Nucleus accumbens (tissue), 56 donors: ENCODE data around the gene MYBPHL.

Experiments
- DNase-seq, 56 donors: peaks; one replicate each; lab custom pipeline; 2025; lab: John Stamatoyannopoulos, UW

Gene MYBPHL, protein sequence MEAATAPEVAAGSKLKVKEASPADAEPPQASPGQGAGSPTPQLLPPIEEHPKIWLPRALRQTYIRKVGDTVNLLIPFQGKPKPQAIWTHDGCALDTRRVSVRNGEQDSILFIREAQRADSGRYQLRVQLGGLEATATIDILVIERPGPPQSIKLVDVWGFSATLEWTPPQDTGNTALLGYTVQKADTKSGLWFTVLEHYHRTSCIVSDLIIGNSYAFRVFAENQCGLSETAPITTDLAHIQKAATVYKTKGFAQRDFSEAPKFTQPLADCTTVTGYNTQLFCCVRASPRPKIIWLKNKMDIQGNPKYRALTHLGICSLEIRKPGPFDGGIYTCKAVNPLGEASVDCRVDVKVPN

DNA sequence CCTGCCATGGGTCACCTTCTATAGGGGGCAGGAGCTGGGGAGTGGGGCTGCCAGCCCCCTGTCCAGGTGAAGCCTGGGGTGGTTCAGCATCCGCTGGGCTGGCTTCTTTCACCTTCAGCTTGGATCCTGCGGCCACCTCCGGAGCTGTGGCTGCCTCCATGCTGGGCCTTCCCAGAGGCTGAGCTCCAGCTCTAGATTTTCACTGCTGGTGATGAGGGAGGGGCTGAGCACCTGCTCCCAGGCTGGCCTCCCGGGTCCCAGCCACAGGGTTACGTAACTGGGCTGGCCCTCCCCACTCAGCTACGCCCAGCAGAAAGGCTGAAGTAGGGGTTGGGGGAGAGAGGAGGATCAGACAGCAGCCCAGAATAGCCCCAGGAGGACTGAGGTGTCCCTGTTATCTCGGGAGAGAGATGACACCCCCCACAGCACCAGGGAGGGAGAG lies at the start of gene MYBPHL:
MYBPHL (minus strand) TSS at position 180 of the 442 bp plus-strand sequence; CDS start at position 160, 20 bp downstream.
- peak in 8 of 56 donors; percentile 19 to 43 (median 36) for DNase-seq

DNA sequence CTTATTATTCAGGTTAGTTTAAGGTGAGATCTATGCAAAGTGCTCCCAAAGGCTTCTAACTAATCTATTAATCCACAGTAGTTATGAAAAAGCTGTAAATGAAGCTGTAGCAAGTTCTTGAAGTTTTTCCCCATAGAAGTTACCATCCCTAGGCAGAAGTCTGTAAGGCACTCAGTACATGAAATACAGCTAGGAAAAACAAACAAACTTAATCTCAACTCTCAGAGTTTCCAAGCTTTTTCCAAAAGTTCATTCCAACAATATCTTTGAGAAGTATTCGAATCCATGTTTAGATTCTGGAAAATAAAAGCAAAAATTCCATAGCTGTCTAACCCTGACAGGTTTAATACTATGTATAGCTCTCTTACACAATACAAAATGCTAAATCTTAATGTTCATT lies 49.7 kb upstream of the MYBPHL start:
- DNase-seq = no peak

DNA sequence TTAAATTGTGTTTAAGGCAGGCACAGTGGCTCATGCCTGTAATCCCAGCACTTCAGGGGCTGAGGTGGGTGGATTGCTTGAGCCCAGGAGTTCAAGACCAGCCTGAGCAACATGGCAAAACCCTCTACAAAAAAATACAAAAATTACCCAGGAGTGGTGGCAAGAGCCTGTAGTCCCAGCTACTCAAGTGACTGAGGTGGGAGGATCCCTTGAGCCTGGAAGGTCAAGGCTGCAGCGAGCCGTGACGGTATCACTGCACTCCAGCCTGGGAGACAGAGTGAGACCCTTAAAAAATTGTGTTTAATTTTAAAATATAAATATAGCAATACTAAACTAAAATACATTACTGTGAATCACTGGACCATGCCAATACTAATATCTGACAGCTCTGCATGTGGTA lies 48.1 kb upstream of the MYBPHL start:
- no peak for DNase-seq

DNA sequence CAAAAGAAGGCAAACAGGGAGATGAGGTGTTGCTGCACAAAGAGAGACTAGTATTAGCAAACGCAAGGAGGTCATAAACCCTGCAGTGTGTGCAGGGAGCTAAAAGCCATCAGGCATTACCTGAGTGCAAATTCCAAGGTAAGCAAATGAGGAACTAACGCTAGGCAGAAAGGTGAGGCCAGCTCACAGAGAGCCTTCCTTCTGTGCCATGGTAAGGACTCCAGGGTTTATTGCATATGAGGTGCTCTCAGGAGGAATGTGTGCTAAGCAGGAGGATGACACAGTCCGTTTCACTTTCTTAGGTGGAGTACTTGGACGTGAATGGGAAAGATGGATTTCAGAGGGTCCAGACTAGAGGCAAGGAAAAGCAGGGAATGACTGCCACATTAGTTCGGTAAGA lies 44.6 kb upstream of the MYBPHL start:
- no peak for DNase-seq

DNA sequence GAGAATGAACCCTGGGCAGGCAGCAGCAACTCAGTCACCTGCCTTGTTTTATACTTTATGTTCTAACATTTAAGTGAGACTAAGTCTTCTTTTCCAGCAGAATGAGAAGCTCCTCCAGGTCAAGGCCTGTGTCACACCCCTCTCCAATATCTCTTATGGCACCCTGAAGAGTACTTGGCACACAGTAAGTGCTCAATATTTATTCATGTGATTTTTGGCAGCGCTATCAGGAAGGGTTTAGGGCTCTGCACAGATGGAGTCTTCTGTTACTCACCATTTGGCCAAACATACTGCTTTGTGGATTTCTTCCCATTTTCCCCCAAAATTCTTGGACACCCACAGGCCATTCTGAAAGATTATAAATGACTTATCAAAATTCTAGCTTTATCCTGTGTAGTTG lies 43.8 kb upstream of the MYBPHL start:
- no peak for DNase-seq

DNA sequence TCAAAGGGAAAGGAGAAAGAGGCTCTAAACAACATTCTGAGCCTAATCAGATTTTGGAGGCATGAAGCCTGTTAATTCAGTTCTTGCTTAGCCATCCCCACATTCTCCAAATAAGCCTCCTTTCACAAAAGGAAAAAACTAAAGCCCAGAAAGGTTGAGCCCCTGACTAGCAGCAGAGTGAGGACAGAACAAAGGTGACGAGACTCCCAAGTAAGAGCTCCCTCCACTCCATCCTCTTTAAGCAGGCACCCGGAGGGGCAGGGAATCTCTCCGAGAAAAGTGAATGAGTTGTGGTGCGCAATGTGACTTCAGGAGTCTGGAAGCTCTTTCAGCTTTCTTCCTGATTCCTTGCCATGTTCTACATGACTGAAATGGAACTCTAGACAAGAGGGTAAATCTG lies 43.4 kb upstream of the MYBPHL start:
- no peak for DNase-seq

DNA sequence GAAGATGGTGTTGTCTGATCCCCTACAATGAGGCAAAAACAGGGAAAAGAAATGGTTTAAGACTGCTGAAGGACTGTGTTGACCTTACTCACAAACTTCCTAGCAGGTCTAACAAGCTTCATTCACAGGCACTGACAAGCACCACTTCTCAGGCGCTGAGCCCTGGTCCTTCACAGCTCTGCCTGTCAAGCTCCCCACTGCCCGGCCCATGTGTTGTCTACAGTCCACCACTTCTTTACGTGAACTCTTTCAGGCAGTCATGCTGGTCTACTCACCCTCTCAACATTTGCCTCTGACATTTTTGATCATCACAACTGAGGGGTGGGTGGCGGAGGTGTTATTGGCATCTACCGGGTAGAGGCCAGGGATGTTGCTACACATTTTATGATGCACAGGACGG lies 40.7 kb upstream of the MYBPHL start:
- DNase-seq = no peak

DNA sequence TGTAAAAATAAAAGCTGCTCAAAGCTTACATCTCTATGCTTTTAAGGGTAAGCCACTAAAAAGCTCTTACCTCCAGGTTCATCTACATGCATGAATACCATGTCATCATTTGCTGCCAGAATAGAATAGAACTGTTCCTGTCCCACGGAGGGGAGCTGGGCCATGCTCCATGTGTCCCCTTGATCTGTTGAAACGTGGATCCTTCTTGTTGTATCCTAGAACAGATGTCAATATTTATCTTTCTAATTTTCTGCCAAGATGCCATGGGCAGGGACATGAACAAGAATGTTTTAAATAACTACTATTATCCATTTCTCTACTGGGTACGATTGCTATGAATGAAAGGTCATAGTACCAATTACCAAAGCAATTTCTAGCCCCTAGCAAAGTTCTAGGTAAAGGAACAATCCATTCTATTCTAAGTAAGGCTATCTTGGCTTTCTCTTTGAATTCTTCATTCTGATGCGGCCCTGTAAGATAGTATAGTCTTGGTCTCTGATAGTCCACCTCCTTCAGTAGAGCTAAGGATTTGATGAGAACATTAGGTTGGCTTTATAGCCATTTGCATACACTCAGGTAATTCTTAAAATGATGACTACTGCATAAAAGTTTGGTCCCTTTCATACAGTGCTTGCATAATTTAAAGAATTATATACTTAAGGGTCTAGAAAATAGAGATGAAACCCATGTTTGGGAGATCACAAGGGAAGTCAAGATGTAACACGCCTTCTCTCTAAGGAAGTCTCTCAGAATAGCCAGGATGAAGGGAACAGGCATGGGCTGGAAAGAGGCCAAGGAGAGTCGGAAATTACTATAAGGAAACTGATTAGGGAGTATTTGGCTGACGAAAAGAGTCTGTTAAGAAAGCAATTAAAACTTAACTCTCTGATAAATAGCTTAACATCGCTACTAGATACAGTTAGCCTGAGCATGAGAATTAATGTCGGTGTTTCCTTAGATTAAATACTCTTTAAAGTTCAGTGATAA lies 35.4 kb upstream of the MYBPHL start:
- DNase-seq = no peak

DNA sequence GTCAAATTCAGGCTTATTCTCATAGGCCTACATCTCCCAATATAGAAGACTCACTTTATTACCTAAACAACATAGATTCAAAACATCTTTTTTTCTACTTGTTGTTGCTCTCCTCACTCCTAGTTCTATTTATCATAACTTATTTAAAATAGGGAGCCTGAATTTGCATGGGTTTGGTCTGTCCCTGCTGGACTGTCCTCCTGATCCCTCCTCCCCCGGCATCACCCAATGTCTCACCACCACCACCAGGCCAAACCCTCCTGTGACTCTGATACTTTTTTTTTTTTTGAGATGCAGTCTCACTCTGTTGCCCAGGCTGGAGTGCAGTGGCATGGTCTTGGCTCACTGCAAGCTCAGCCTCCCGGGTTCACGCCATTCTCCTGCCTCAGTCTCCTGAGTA lies 31.8 kb upstream of the MYBPHL start:
- DNase-seq = no peak

DNA sequence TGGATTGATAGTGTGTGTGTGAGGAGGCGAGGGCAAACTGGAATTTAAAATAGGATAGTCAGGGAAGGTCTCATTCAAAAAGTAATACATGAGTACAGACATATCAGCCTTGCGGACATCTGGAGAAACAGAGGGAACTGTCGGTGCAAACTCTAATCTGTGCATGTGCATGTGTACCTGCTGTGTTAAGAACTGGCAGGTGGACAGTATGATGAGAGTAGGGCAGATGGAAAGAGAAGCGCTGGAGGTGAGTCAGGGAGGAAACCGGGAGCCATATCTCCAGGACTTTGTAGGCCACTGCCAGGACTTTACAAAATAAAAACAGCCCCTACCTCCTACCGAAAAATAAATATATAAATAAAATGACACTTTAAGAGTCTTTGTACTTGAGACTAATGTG lies 31.3 kb upstream of the MYBPHL start:
- DNase-seq = no peak

DNA sequence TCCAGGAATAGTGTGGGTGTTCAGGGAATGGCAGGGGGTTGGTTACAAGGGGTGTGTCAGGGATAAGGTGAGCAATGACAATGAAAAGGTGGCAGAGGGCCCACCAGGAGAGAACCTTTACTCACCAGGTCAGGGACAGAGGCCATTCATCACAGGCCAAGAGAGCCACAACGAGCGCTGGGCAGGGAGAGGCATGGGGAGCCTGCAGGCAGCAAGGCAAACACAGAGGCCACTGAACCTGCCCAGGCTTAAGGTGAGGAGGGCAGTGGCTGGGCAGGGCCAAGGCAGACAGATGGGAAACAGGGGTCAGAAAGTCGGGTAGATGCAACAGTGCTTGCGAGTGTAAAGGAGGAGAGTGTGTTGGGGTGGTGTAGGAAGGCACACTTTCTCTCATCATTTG lies 28.3 kb upstream of the MYBPHL start:
- DNase-seq = no peak

DNA sequence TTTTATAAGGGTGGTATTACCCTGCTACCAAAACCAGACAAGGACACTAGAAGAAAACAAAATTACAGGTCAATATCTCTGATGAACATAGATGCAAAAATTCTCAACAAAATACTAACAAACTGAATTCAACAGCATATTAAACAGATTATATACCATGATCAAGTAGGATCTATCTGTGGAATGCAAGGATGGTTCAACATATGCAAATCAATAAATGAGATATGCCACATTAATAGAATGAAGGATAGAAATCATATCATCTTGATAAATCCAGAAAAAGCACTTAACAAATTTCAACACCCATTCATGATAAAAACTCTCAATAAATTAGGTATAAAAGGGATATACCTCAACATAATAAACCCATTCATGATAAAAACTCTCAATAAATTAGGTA lies 24.3 kb upstream of the MYBPHL start:
- no peak for DNase-seq

DNA sequence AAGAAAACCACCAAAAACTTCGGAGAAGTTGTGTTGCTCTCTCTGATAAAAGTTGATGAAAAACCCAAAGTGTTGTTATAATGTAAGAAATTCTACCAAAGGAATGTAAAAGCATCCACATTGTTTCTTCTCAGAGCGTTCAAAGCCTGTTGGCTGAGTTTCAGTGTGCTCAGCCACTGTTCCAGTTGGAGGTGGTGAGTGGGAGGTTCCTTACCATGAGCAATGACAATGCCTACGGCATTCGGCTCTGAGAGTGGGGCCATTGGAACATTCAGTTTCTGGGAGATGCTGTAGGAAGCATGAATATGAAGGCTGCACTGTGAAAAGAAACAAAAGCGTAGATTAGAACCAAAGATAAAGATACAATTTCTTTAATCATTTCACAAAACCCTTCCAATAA lies 20.5 kb upstream of the MYBPHL start:
- peak in 21 of 56 donors; percentile 10 to 76 (median 30) for DNase-seq

DNA sequence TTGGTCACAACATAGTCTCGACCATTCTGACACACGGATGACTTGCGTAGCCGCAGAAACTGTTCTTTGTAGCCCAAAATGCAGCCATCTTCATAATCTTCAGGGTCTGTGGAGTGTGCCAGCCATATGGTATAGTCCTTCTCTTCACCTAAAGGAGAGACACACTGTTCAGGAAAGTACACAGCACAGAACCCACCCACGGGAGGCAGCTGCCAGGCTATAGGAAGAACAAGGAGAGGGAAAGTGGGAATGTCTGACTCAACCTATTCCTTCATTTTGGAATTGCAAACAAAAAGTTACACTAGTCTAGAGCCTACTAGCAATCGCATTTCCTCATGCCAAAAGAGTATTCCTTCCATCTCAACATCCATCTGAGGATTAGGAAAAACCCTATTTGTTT lies 16.2 kb upstream of the MYBPHL start:
- no peak for DNase-seq

DNA sequence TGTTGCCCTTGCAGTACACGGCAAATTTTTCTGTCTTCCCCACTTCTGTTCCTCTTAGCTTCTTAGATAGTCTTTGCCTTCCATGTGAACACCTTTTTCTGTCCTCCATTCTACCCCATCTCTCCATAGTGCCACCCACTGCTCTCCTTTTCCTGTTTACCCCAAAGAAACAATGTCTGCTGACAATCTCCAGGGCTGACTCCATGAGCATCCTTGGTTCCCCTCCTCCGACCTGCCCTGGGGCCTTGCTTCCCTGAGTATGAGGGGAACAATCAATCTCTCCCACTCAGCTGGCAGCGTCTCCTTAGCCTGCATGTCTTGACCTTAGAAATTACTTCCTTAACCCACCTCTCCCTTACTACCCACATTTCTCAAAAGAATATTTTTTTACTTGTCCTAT lies 12.3 kb upstream of the MYBPHL start:
- no peak for DNase-seq

DNA sequence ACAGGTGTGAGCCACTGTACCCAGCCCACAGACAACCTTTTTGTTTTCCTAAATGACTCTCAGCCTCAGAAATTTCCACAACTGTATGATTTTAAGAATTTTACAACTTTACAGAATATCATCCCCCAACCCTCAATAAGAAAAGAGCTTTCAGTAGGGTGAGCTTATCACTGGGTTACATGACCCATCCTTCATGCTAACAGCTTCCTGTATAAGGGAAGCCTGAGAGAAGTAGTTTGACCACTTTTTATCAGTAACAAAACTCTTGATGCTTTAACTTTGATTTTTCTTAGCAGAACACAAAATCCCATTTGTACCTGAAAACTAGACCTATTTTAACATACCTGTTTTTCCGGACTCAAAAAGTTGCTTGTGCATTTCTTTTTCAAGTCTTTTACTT lies 9.7 kb upstream of the MYBPHL start:
- DNase-seq = no peak

DNA sequence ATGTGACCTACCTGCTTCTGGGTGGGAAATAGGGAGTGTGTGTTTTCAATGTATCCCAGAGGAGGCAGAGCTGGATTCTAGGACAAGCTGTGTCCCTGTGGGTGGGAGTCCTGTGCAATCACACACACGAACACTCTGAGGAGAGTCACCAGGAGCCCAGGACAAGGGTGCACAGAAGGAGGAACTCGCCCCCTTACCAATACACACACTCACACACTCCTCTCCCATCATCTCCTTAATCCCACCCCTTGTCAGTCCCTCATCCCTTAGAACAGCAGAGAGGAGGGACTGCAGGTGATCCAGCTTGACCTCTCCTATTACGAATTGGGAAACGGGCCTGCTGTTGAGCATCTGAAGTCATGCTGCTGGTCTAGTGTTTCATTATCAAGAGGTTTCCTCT lies 8.5 kb upstream of the MYBPHL start:
- no peak for DNase-seq

DNA sequence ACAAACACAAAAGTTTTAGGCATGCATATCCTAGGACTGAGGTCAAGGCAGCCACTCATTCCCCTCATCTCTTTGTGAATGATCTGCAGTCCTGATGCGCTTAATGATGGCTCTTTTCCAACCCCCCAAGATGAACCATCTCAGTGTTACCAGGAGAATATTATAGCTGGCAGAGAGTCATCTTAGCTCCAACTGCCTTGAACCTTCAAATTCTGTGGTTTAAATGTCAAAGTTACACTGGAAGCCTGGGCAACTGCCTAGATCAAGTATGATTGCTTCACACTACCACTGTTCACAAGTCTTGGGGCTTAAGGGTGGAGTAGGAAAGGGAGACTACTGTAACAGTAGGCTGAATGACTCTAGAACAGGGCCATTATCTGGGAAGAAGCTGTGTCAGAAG lies 8.0 kb upstream of the MYBPHL start:
- DNase-seq = no peak

DNA sequence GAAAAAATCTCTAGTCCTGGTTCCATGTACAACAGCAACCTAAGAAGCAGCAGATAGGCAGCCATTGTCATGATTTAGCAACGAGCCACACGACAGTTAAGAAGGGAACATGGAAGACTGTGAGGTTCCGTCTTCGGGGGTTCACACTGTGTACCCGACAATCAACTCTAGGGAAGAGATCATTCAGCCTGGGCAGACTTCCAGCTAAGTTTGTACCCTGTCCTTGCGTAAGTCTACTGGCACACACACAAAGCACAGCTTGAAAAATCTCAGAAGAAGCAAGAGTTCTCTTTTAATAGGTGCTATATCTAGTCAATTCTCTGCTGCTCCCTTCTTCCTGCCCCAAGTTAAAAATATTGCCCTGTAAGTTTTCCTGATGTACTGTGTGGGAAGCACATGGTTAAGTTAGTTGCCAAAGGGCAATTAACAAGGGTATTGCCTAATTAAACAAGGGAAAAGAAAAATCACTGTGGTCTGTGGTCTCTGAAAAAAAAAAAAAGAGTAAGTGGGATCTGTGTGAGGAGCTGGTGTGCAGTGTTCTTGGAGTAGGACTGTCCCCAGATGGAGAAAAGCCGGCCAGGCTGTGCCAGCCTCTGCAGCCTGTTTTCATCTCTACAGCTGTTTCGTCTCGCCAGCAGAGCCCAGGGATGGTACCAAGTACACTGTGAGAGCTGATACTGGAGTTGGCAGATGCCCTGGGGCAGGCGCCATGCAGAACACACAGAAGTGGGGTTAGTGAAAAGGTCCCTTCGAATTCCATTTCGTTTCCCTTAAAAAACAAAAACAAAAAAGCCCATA lies 6.4 kb upstream of the MYBPHL start:
- DNase-seq = peak in 48 of 56 donors; percentile 18 to 93 (median 77)

DNA sequence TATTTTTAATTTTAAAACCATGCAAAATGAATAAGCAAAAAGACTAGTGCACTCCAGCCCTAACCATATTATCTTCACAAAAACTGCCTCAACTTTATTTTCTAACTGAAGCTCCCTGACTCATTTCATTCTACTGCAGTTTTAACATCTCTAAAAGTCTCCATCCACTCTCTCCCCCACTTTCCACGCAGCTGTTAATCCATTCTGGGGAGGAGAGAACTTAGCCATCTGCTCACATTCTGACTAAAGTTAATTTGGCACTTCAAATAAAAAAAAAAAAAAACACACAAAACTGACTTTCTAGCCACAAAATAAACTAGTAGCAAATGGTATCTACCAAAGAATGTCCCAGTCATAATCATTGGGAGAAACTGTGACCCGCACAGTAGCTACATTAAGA lies 5.4 kb upstream of the MYBPHL start:
- DNase-seq = no peak

DNA sequence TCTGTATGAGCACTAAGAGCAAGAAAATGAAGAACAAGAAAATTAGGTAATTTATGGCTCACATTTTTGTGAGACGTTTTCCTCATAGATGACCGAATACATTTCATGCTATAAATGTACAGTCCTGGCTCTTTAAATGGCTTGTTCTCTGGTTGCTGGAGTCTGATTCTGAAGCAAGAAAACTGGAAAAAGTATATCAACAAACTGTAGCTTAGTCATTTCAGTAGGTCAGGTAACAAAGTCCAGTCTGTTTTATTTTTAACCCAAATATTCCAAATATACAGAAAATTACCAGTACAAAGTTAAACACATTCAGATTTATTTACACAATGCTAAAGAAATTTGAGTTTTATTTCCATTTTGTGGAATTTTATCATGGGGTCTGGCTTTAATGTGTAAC lies 2.5 kb upstream of the MYBPHL start:
- DNase-seq = no peak
